Lung (tissue), 12 donors: ENCODE results near the gene LLGL2. TPM values are rescaled to one million over a fixed set of nuclear protein-coding genes. Genes with fewer than 3 reads are reported as not detected.
A peak's percentile ranks its signal among the peaks of the same experiment; 100 is the strongest.

Experiments used
- ATAC-seq: fragments of 200-7000 bp; cut with Tn5 transposase; one replicate; pipeline ENCODE4 v1.9.1; 2020; ENCODE audit warnings: moderate number of reproducible peaks; ENCODE audit not compliant: insufficient read depth, low FRiP score
- DNase-seq, 3 donors: peaks; one replicate each; pipeline ENCODE4 v3.0.0-alpha.2; 2013 to 2017
- H3K27ac ChIP-seq, 2 donors: one replicate each; pipeline ENCODE4 v1.5.1; 2013; ENCODE audit warnings: mild to moderate bottlenecking in 2 of 2, moderate library complexity in 2 of 2, control low read depth in 1 of 2, inconsistent platforms in 1 of 2, low read depth in 1 of 2, low read length in 1 of 2
- H3K27me3 ChIP-seq, 3 donors: one replicate each; pipeline ENCODE4 v1.5.1; 2013; ENCODE audit warnings: low read length in 2 of 3; ENCODE audit not compliant: control insufficient read depth in 3 of 3, insufficient read depth in 3 of 3
- H3K36me3 ChIP-seq, 4 donors: one replicate each; pipeline ENCODE4 v1.5.1; 2013; ENCODE audit warnings: low read length in 4 of 4, mild to moderate bottlenecking in 1 of 4, moderate library complexity in 1 of 4; ENCODE audit not compliant: control insufficient read depth in 4 of 4, insufficient read depth in 4 of 4
- H3K4me1 ChIP-seq, 5 donors: one replicate each; pipeline ENCODE4 v1.5.1; 2013; ENCODE audit warnings: low read length in 5 of 5, mild to moderate bottlenecking in 2 of 5, moderate library complexity in 1 of 5; ENCODE audit not compliant: control insufficient read depth in 5 of 5, insufficient read depth in 5 of 5
- H3K4me3 ChIP-seq: one replicate; pipeline ENCODE4 v1.5.1; 2013; ENCODE audit warnings: mild to moderate bottlenecking, control low read depth, moderate library complexity
- H3K9ac ChIP-seq, 2 donors: one replicate each; pipeline ENCODE4 v1.5.1; 2013; ENCODE audit warnings: low read length in 2 of 2, control low read depth in 1 of 2; ENCODE audit not compliant: insufficient read depth in 1 of 2
- H3K9me3 ChIP-seq, 4 donors: one replicate each; pipeline ENCODE4 v1.5.1; 2013; ENCODE audit warnings: low read length in 3 of 4, mild to moderate bottlenecking in 1 of 4, moderate library complexity in 1 of 4; ENCODE audit not compliant: control insufficient read depth in 4 of 4, insufficient read depth in 3 of 4
- WGBS, 2 donors: extraction: QIAGEN DNeasy Blood & Tissue Kit; methylation state at CpG; one replicate each; pipeline ENCODE4 v1.1.7; 2013; 5-methylcytosine and 5-hydroxymethylcytosine counted together
- polyA plus RNA-seq, 2 donors: library from polyadenylated mRNA; stranded (reverse); fragments of 200-250 nt; gene quantifications; one replicate each; pipeline ENCODE4 v1.2.1, GENCODE V29; 2013
- total RNA-seq, 2 donors: library from RNA; depleted of rRNA in 1 of 2; stranded (reverse); fragments of >200 nt in 1 of 2; gene quantifications; one replicate each; pipeline ENCODE4 v1.2.1, GENCODE V29; 2014 to 2021
- TF ChIP-seq, protein P1 (sequence below): IDR thresholded peaks from 2 replicates; pipeline ENCODE4 v1.5.1; 2012; ENCODE audit warnings: mild to moderate bottlenecking; ENCODE audit errors: control extremely low read depth, extremely low read depth
- donor health status: control.
- donor health status: control.
- donor health status: Bipolar disorder and iron deficiency.
- donor health status: healthy.
- donor health status: DM: yes; HTN: yes; CAD: no.

Gene LLGL2
- total and polyA plus RNA-seq, 4 donors, result 80.5 to 199 (median 149) TPM

- ATAC-seq, result peak; percentile 14
- DNase-seq, result no peak
- Histone ChIP-seq H3K9ac (no peak overlapping the region), H3K27ac (peak overlapping the region in 1 of 2 donors; percentile 89), H3K9me3 (no peaks in the 10 kb centered on the region), H3K4me1 (peaks cover 0 to 6% (median 4%) of the 10 kb centered on the region in 5 donors), H3K27me3 (peaks cover 0 to 5% (median 0%) of the 10 kb centered on the region in 3 donors), H3K36me3 (peaks cover 0 to 4% (median 0%) of the 10 kb centered on the region in 4 donors), H3K4me3 (no peak overlapping the region)
- TF ChIP-seq, protein P1, sequence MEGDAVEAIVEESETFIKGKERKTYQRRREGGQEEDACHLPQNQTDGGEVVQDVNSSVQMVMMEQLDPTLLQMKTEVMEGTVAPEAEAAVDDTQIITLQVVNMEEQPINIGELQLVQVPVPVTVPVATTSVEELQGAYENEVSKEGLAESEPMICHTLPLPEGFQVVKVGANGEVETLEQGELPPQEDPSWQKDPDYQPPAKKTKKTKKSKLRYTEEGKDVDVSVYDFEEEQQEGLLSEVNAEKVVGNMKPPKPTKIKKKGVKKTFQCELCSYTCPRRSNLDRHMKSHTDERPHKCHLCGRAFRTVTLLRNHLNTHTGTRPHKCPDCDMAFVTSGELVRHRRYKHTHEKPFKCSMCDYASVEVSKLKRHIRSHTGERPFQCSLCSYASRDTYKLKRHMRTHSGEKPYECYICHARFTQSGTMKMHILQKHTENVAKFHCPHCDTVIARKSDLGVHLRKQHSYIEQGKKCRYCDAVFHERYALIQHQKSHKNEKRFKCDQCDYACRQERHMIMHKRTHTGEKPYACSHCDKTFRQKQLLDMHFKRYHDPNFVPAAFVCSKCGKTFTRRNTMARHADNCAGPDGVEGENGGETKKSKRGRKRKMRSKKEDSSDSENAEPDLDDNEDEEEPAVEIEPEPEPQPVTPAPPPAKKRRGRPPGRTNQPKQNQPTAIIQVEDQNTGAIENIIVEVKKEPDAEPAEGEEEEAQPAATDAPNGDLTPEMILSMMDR, result no peak
- WGBS, 2 donors, result 72 to 86% methylated on average over 19 of the region's 19 CpGs
These were observed 5.6 kb downstream of the LLGL2 start for GRCh38 chr17:75530837-75531720.

DNA sequence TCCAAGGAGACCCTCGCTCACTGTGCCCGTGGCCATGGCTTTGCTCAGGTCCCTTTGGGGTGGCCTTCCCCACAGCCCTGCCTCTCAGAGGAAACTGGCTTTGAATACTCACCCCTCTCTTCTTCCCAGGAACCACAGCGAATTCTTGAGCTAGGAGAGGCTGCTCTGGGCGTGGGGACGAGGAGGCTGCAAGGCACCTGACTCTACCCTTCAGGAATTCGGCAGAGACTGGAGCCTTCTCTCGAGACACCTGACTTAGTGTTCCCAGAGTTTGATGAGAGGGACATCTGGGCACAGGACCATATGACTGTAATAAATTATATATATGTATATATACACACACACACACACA lies 6.2 kb downstream of the LLGL2 start:
- Histone ChIP-seq H3K9me3 (no peaks in the 10 kb centered on the region), H3K27me3 (peaks cover 0 to under 1% (median 0%) of the 10 kb centered on the region in 3 donors), H3K27ac (peak overlapping the region in 1 of 2 donors; percentile 89), H3K9ac (no peak overlapping the region), H3K36me3 (peaks cover 0 to 4% (median 0%) of the 10 kb centered on the region in 4 donors), H3K4me1 (peaks cover 0 to 4% (median 0%) of the 10 kb centered on the region in 5 donors), H3K4me3 (no peak overlapping the region)
- peak; percentile 56 for ATAC-seq
- TF ChIP-seq, protein P1, result no peak
- DNase-seq, result no peak
- 66 to 87% methylated on average over 6 to 7 of the region's 7 CpGs for WGBS, 2 donors

DNA sequence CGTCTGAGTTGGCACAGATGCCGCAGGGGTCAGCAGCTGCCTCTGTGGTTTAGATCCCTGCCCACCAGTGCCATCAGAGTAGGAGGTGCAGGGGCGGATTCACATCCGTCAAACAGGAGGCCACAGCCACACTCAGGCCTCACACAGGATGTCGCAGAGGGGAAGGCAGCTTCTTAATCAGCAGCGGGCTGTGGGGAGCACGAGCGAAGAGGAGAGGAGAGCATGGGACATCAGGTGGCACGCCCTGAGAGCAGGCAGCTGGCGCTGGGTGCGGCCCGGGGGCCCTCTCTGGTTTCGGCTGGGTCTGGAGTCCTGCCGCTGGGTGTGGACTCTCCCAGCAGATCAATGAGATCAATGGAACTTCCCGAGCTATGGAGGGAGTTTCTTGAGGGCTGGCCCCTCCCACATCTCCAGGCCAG lies 9.6 kb downstream of the LLGL2 start:
- DNase-seq (no peak), ATAC-seq (no peak)
- no peaks in the 10 kb centered on the region for H3K9me3 ChIP-seq
- peaks cover 0 to 4% (median 0%) of the 10 kb centered on the region in 5 donors for H3K4me1 ChIP-seq
- TF ChIP-seq, protein P1, result no peak
- peaks cover 0 to under 1% (median 0%) of the 10 kb centered on the region in 4 donors for H3K36me3 ChIP-seq
- H3K27me3 ChIP-seq, result no peaks in the 10 kb centered on the region
- no peak overlapping the region for H3K4me3 ChIP-seq
- no peak overlapping the region for H3K9ac ChIP-seq
- H3K27ac ChIP-seq, result peak overlapping the region in 1 of 2 donors; percentile 23
- 53 to 60% methylated on average over 15 of the region's 15 CpGs for WGBS, 2 donors
